ENCODE results near the gene PPIL3. TPM values are rescaled to one million over a fixed set of nuclear protein-coding genes. Genes with fewer than 3 reads are reported as not detected.

Gene PPIL3
- total and polyA plus RNA-seq, 9 of the 15 experiments (the other 6 are each of a cell fraction or from before 2014, with no cell fraction given): 22.4 to 66.2 (median 49.0) TPM

DNA sequence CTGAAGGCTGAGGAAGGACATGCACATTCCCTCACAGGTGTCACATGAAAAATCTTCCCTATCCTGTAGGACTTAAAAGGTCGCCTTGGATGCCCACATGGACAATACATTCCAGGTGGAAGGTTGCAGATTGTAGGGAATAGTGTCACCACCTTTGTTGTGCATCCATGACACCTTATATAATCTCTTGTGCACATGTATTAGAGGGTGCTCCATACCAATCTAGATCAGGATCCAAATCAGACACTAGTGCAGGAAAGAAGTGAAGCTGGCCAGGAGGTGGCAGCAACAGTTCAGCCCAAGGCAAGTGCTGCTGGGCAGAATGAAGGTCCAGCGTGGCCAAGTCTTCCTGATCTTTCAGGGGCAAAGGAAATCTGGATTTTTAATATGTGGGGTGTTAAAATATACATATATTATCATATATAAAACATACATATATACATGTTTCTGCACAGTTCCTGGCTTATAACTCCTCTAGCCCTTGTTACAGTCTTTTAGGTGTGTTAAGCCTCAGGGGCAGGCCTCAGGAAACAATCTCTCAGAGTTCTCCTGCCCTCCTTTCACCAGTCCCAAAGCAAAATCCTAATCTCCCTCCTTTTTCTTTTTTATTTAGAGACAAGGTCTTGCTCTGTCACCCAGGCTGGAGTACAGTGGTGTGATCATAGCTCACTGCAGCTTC is 16.9 kb upstream of the PPIL3 start (continued):
- TF ChIP-seq MGA (IDR thresholded peaks at IDR 0.05) (no peak), ZNF384 (IDR thresholded peaks at IDR 0.05; ENCODE audit: low read depth, low read length) (no peak), NKRF (IDR thresholded peaks at IDR 0.05; ENCODE audit: borderline replicate concordance) (no peak), SMAD1 (IDR thresholded peaks at IDR 0.05; ENCODE audit: low read depth, low read length, partially characterized antibody) (no peak)
